Transverse colon (tissue), 4 donors: ENCODE data around the gene C15orf39.

ENCODE experiments used
- EP300 ChIP-seq: sonication (generic); formaldehyde crosslinking; IDR thresholded peaks from one replicate; pipeline ENCODE4 v1.6.1; 2017; ENCODE audit warnings: antibody characterized with exemption, low read depth
- POLR2A ChIP-seq: fragments of 450-650 bp; IDR thresholded peaks from one replicate; pipeline ENCODE4 v1.6.1; 2016; ENCODE audit warnings: antibody characterized with exemption, mild to moderate bottlenecking, moderate library complexity
- POLR2AphosphoS5 ChIP-seq, 3 donors: sonication (generic); formaldehyde crosslinking; IDR thresholded peaks; one replicate each; pipeline ENCODE4 v1.6.1; 2016; ENCODE audit warnings: antibody characterized with exemption in 3 of 3
- TF ChIP-seq, protein P1 (sequence below), 5 experiments: fragments of 200-600 bp in 3 of 5; fragments of 450-650 bp in 2 of 5; sonication (generic) in 3 of 5; IDR thresholded peaks; 1 replicate in 2 of 5; 2 replicates in 3 of 5; pipeline ENCODE4 v1.5.1; 2016 to 2017; ENCODE audit warnings: antibody characterized with exemption in 5 of 5, inconsistent platforms in 3 of 5, mild to moderate bottlenecking in 2 of 5, moderate library complexity in 1 of 5

DNA sequence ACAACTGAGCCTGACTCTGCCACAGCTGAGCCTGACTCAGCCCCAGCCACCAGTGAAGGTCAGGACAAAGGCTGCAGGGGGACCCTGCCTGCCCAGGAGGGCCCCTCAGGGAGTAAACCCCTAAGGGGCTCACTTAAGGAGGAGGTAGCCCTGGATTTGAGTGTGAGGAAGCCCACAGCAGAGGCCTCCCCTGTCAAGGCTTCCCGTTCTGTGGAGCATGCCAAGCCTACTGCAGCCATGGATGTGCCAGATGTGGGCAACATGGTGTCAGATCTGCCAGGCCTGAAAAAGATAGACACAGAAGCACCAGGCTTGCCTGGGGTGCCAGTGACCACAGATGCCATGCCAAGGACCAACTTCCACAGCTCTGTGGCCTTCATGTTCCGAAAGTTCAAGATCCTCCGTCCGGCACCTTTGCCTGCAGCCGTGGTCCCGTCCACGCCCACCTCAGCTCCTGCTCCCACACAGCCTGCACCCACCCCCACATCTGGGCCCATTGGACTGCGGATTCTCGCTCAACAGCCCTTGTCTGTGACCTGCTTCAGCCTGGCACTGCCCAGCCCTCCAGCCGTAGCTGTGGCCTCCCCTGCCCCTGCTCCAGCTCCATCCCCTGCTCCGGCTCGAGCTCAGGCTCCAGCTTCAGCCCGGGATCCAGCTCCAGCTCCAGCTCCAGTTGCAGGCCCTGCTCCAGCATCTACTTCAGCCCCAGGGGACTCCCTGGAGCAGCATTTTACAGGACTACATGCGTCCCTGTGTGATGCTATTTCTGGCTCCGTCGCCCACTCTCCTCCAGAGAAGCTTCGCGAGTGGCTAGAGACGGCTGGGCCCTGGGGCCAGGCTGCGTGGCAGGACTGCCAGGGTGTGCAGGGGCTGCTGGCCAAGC lies 6.2 kb downstream of the C15orf39 start:
- TF ChIP-seq, protein P1, sequence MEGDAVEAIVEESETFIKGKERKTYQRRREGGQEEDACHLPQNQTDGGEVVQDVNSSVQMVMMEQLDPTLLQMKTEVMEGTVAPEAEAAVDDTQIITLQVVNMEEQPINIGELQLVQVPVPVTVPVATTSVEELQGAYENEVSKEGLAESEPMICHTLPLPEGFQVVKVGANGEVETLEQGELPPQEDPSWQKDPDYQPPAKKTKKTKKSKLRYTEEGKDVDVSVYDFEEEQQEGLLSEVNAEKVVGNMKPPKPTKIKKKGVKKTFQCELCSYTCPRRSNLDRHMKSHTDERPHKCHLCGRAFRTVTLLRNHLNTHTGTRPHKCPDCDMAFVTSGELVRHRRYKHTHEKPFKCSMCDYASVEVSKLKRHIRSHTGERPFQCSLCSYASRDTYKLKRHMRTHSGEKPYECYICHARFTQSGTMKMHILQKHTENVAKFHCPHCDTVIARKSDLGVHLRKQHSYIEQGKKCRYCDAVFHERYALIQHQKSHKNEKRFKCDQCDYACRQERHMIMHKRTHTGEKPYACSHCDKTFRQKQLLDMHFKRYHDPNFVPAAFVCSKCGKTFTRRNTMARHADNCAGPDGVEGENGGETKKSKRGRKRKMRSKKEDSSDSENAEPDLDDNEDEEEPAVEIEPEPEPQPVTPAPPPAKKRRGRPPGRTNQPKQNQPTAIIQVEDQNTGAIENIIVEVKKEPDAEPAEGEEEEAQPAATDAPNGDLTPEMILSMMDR (IDR thresholded peaks at IDR 0.05), result no peak
- TF ChIP-seq POLR2A (no peak), EP300 (no peak), POLR2AphosphoS5 (IDR thresholded peaks at IDR 0.05) (no peak)
